Ovary (tissue), 3 donors: ENCODE results near the gene NCAPD2.

ENCODE experiments used
- CTCF ChIP-seq, 3 donors: fragments of 450-650 bp in 2 of 3; fragments of 200-600 bp in 1 of 3; IDR thresholded peaks; one replicate each; pipeline versions ENCODE4 v1.5.1 to v1.8.0; 2016 to 2022; ENCODE audit warnings: antibody characterized with exemption in 3 of 3, mild to moderate bottlenecking in 1 of 3
- POLR2A ChIP-seq: fragments of 450-650 bp; IDR thresholded peaks from one replicate; pipeline ENCODE4 v1.6.1; 2017; ENCODE audit warnings: antibody characterized with exemption, mild to moderate bottlenecking, moderate library complexity
- donor health status: DM: no; HTN: no; CAD: no.

- TF ChIP-seq CTCF (IDR thresholded peaks at IDR 0.05) (no peak), POLR2A (no peak)
These were observed 26.3 kb downstream of the NCAPD2 start for GRCh38 chr12:6520186-6520585.
